Activated T-helper 1 cell treated with anti-CD3 and anti-CD28 coated beads, Interleukin-2, amount 50 U/mL, for 16 hours (primary cell): ENCODE measurements around the gene TEX50.
"Not testable (repeated sequence)": the region's sequence is repeated elsewhere in the genome, so short reads cannot be mapped to it uniquely, and the experiment has no call there.

Source experiments
- DNase-seq, 2 donors: peaks; one replicate each; pipeline ENCODE4 v3.0.0-alpha.2; 2020; ENCODE audit warnings: low read depth in 1 of 2, low spot score in 1 of 2

Gene TEX50

GRCh38 chr1:173661763-173662162 is 26.6 kb downstream of the TEX50 start:
- DNase-seq: no peak

GRCh38 chr1:173663159-173663558 is 28.0 kb downstream of the TEX50 start:
- DNase-seq: no peak

GRCh38 chr1:173666646-173667045 is 31.5 kb downstream of the TEX50 start:
- DNase-seq: no peak

- no peak for DNase-seq
Measured at GRCh38 chr1:173669491-173669941, 34.4 kb downstream of the TEX50 start, which contains the start of gene ANKRD45. Gene ANKRD45 (minus strand): TSS chr1:173669851. CDS start chr1:173659418, 10,433 bp downstream.

GRCh38 chr1:173674496-173674895 is 39.4 kb downstream of the TEX50 start:
- DNase-seq: not testable (repeated sequence)

GRCh38 chr1:173680152-173680551 is 45.0 kb downstream of the TEX50 start:
- not testable (repeated sequence) for DNase-seq

GRCh38 chr1:173682184-173682583 is 47.0 kb downstream of the TEX50 start:
- no peak for DNase-seq

- DNase-seq: not testable (repeated sequence)
Measured at GRCh38 chr1:173683838-173684237, 48.7 kb downstream of the TEX50 start.

GRCh38 chr1:173685121-173685520 is 50.0 kb downstream of the TEX50 start:
- DNase-seq: not testable (repeated sequence)
